ENCODE data around the gene DUSP11. TPM values are rescaled to one million over a fixed set of nuclear protein-coding genes. Genes with fewer than 3 reads are reported as not detected.

DUSP11 gene
- polyA plus RNA-seq, 1 donor from 2014 or later: 35.2 TPM

- Histone ChIP-seq H3K27ac (ENCODE audit: low read length) (no peak overlapping the region), H3F3A (ENCODE audit: insufficient read depth, low read length, poor library complexity, severe bottlenecking) (no peaks in the 10 kb centered on the region), H4K20me1 (ENCODE audit: insufficient read depth) (no peaks in the 10 kb centered on the region), H3K36me3 (ENCODE audit: insufficient read depth, low read length) (no peaks in the 10 kb centered on the region), H3K9ac (ENCODE audit: low read length) (no peak overlapping the region), H3K4me2 (ENCODE audit: low read length) (no peak overlapping the region), H3K9me2 (ENCODE audit: insufficient read depth, low read length) (no peaks in the 10 kb centered on the region), H3K9me3 (ENCODE audit: low read length) (no peaks in the 10 kb centered on the region), H3K79me2 (replicated peaks; ENCODE audit: insufficient read depth, low read length) (peaks cover 7% of the 10 kb centered on the region), H3K27me3 (ENCODE audit: insufficient read depth, low read depth, low read length) (no peaks in the 10 kb centered on the region), H2AFZ (ENCODE audit: low read depth, low read length) (no peak overlapping the region), H3K4me3 (ENCODE audit: low read length) (no peak overlapping the region)
- TF ChIP-seq POLR2AphosphoS5 (IDR thresholded peaks at IDR 0.05): no peak
- TF ChIP-seq MXI1 (conservative IDR thresholded peaks at IDR 0.05; ENCODE audit: poor library complexity, severe bottlenecking): no peak
- no peak for TF ChIP-seq EZH2 (IDR thresholded peaks at IDR 0.05; ENCODE audit: borderline replicate concordance, insufficient read depth, low read length, poor library complexity, severe bottlenecking)
- no peak for TF ChIP-seq CTCF (IDR thresholded peaks at IDR 0.05; ENCODE audit: poor library complexity, severe bottlenecking)
- no peak for TF ChIP-seq TAF1 (IDR thresholded peaks at IDR 0.05; ENCODE audit: low read depth)
- TF ChIP-seq REST (IDR thresholded peaks at IDR 0.05; ENCODE audit: borderline replicate concordance): no peak
- TF ChIP-seq SMC3 (conservative IDR thresholded peaks at IDR 0.05; ENCODE audit: poor library complexity): no peak
- TF ChIP-seq EP300 (conservative IDR thresholded peaks at IDR 0.05; ENCODE audit: poor library complexity, severe bottlenecking): no peak
- TF ChIP-seq RAD21 (conservative IDR thresholded peaks at IDR 0.05): no peak
Observed at GRCh38 chr2:73730810-73731209, 49.1 kb downstream of the DUSP11 start.

GRCh38 chr2:73728711-73729110 is 51.2 kb downstream of the DUSP11 start:
- H3K27me3 ChIP-seq (ENCODE audit: insufficient read depth, low read depth, low read length): no peaks in the 10 kb centered on the region
- H3K9me3 ChIP-seq (ENCODE audit: low read length): no peaks in the 10 kb centered on the region
- no peaks in the 10 kb centered on the region for H3K79me2 ChIP-seq (replicated peaks; ENCODE audit: insufficient read depth, low read length)
- no peak overlapping the region for H3K27ac ChIP-seq (ENCODE audit: low read length)
- H4K20me1 ChIP-seq (ENCODE audit: insufficient read depth): no peaks in the 10 kb centered on the region
- H3K4me2 ChIP-seq (ENCODE audit: low read length): no peak overlapping the region
- no peak overlapping the region for H3K9ac ChIP-seq (ENCODE audit: low read length)
- H3F3A ChIP-seq (ENCODE audit: insufficient read depth, low read length, poor library complexity, severe bottlenecking): no peaks in the 10 kb centered on the region
- TF ChIP-seq EP300 (conservative IDR thresholded peaks at IDR 0.05; ENCODE audit: poor library complexity, severe bottlenecking): no peak
- no peak for TF ChIP-seq RAD21 (conservative IDR thresholded peaks at IDR 0.05)
- TF ChIP-seq MXI1 (conservative IDR thresholded peaks at IDR 0.05; ENCODE audit: poor library complexity, severe bottlenecking): no peak
- TF ChIP-seq CTCF (IDR thresholded peaks at IDR 0.05; ENCODE audit: poor library complexity, severe bottlenecking): no peak
- TF ChIP-seq TAF1 (IDR thresholded peaks at IDR 0.05; ENCODE audit: low read depth): no peak
- TF ChIP-seq EZH2 (IDR thresholded peaks at IDR 0.05; ENCODE audit: borderline replicate concordance, insufficient read depth, low read length, poor library complexity, severe bottlenecking): no peak
- H3K36me3 ChIP-seq (ENCODE audit: insufficient read depth, low read length): no peaks in the 10 kb centered on the region
- H3K9me2 ChIP-seq (ENCODE audit: insufficient read depth, low read length): no peaks in the 10 kb centered on the region
- H2AFZ ChIP-seq (ENCODE audit: low read depth, low read length): no peak overlapping the region
- H3K4me3 ChIP-seq (ENCODE audit: low read length): no peak overlapping the region

Measured in neural cell (in vitro differentiated cells).